K562 (cell line): ENCODE measurements around the gene MIR17HG. TPM values are rescaled to one million over a fixed set of nuclear protein-coding genes. Genes with fewer than 3 reads are reported as not detected.

ENCODE experiments used
- ATAC-seq: fragments of 200-7000 bp; cut with Tn5 transposase; 3 replicates; pipeline ENCODE4 v1.9.1; 2020; ENCODE audit warnings: moderate library complexity
- BruUV-seq: library from RNA; stranded (reverse); fragments of 400-500 nt; replicated peaks from 2 replicates; lab custom pipeline; 2021; lab: Mats Ljungman, UMichigan
- CTCF ChIA-PET: fragments of 300-600 bp; formaldehyde crosslinking; extraction: SDS; loops from one replicate; lab custom pipeline; 2021; ENCODE audit warnings: low intra/inter-chr PET ratio; lab: Yijun Ruan, JAX
- POLR2A ChIA-PET: fragments of 300-600, 350-650 bp; sonication (Branson Sonifier 250); formaldehyde crosslinking; extraction: SDS; loops from one replicate; lab custom pipeline; 2021; ENCODE audit warnings: antibody characterized with exemption, inconsistent platforms; lab: Yijun Ruan, JAX
- DNase-seq, 4 experiments: peaks; one replicate each; pipeline versions ENCODE4 v3.0.0 to v3.0.0-alpha.2; 2011 to 2018; ENCODE audit warnings: low spot score in 3 of 4, mixed read lengths in 3 of 4; ENCODE audit errors: extremely low read depth in 1 of 4
- FAIRE-seq: peaks from 2 replicates; lab custom pipeline; 2011; peaks lifted over from hg19 to GRCh38; lab: Jason Lieb, UNC
- H2AFZ ChIP-seq: 2 replicates; pipeline ENCODE4 v1.6.0; 2011; ENCODE audit warnings: low read depth, low read length, control low read depth, inconsistent platforms
- H3K27ac ChIP-seq: fragments of 200-600 bp; 3 replicates; pipeline ENCODE4 v1.8.0; 2011; ENCODE audit warnings: low read depth, mild to moderate bottlenecking, control low read depth, inconsistent platforms, low read length, moderate library complexity, mixed read lengths; ENCODE audit errors: extremely low read depth
- H3K27me3 ChIP-seq, 2 experiments: fragments of 300-600 bp in 1 of 2; 2 replicates in 1 of 2; 3 replicates in 1 of 2; pipeline versions ENCODE4 v1.6.0 to v1.8.0; 2011; ENCODE audit warnings: inconsistent platforms in 2 of 2, low read length in 2 of 2, mild to moderate bottlenecking in 1 of 2, mixed read lengths in 1 of 2, moderate library complexity in 1 of 2; ENCODE audit not compliant: control insufficient read depth in 2 of 2, insufficient read depth in 2 of 2
- H3K36me3 ChIP-seq: fragments of 300-600 bp; 3 replicates; pipeline ENCODE4 v1.8.0; 2011; ENCODE audit warnings: mild to moderate bottlenecking, low read length, inconsistent platforms; ENCODE audit not compliant: control insufficient read depth, insufficient read depth
- H3K4me1 ChIP-seq, 2 experiments: fragments of 200-600 bp in 1 of 2; replicated peaks in 1 of 2; 2 replicates in 1 of 2; 3 replicates in 1 of 2; pipeline versions ENCODE4 v1.5.1 to v1.8.0; 2011; ENCODE audit warnings: inconsistent platforms in 2 of 2, low read length in 2 of 2, mild to moderate bottlenecking in 1 of 2, mixed read lengths in 1 of 2, moderate library complexity in 1 of 2; ENCODE audit not compliant: control insufficient read depth in 2 of 2, insufficient read depth in 2 of 2
- H3K4me2 ChIP-seq: 2 replicates; pipeline ENCODE4 v1.6.1; 2011; ENCODE audit warnings: low read length, control low read depth, inconsistent platforms, mixed read lengths; ENCODE audit not compliant: insufficient read depth
- H3K4me3 ChIP-seq: fragments of 200-600 bp; sonication (generic), shearing (Covaris generic); 2 replicates; pipeline ENCODE4 v1.5.1; 2016; ENCODE audit warnings: control low read depth, inconsistent platforms
- H3K79me2 ChIP-seq: fragments of 200-600 bp; 3 replicates; pipeline ENCODE4 v1.8.0; 2011; ENCODE audit warnings: low read length, inconsistent platforms; ENCODE audit not compliant: control insufficient read depth, insufficient read depth
- H3K9ac ChIP-seq, 2 experiments: 2 replicates each; pipeline versions ENCODE4 v1.6.0 to v1.6.1; 2011; ENCODE audit warnings: low read depth in 2 of 2, low read length in 2 of 2, control low read depth in 1 of 2, inconsistent platforms in 1 of 2, mild to moderate bottlenecking in 1 of 2, mixed read lengths in 1 of 2; ENCODE audit not compliant: insufficient read depth in 1 of 2
- H3K9me1 ChIP-seq: one replicate; pipeline ENCODE4 v1.6.0; 2011; ENCODE audit warnings: inconsistent platforms, mild to moderate bottlenecking, low read length, moderate library complexity; ENCODE audit not compliant: control insufficient read depth, insufficient read depth
- H3K9me3 ChIP-seq: replicated peaks from 2 replicates; pipeline ENCODE4 v1.5.1; 2011; ENCODE audit warnings: low read depth, low read length, inconsistent platforms; ENCODE audit not compliant: control insufficient read depth, insufficient read depth
- H4K20me1 ChIP-seq: replicated peaks from 2 replicates; pipeline ENCODE4 v1.6.1; 2011; ENCODE audit warnings: low read length, inconsistent platforms, mixed read lengths; ENCODE audit not compliant: control insufficient read depth, insufficient read depth
- HMBOX1 ChIP-seq: sonication (generic); IDR thresholded peaks from 2 replicates; pipeline ENCODE4 v1.6.1; 2016
- KDM5B ChIP-seq: fragments of 200-600 bp; sonication (generic); IDR thresholded peaks from 2 replicates; pipeline ENCODE4 v1.6.1; 2012; ENCODE audit warnings: low read depth, mild to moderate bottlenecking, moderate library complexity, low read length, control low read depth, inconsistent platforms; ENCODE audit not compliant: insufficient replicate concordance
- MAZ ChIP-seq, 2 experiments: fragments of 450-650 bp in 1 of 2; sonication (generic) in 1 of 2; formaldehyde crosslinking; IDR thresholded peaks in 1 of 2; conservative IDR thresholded peaks in 1 of 2; 2 replicates each; pipeline versions ENCODE4 v1.4.0 to v1.5.0; 2020; ENCODE audit warnings: mild to moderate bottlenecking in 1 of 2, missing genetic modification reagents in 1 of 2
- MTA2 ChIP-seq: fragments of 450-650 bp; IDR thresholded peaks from 2 replicates; pipeline ENCODE4 v1.6.1; 2016; ENCODE audit warnings: low read depth
- OTX1 ChIP-seq: fragments of 450-650 bp; formaldehyde crosslinking; IDR thresholded peaks from 2 replicates; pipeline ENCODE4 v1.4.0; 2022; ENCODE audit warnings: mild to moderate bottlenecking
- RBFOX2 ChIP-seq: fragments of 200-400 bp; formaldehyde crosslinking; IDR thresholded peaks from 2 replicates; pipeline ENCODE4 v1.6.1; 2017; ENCODE audit warnings: low read depth, mild to moderate bottlenecking, low read length, moderate library complexity
- RNF219 ChIP-seq: fragments of 250-450 bp; sonication (Bioruptor Pico); IDR thresholded peaks from 2 replicates; pipeline ENCODE4 v1.5.0; 2022; ENCODE audit warnings: mild to moderate bottlenecking
- ZBTB43 ChIP-seq: sonication (generic); formaldehyde crosslinking; IDR thresholded peaks from 2 replicates; pipeline ENCODE4 v1.8.0; 2023; ENCODE audit warnings: mild to moderate bottlenecking, missing genetic modification reagents
- ZNF197 ChIP-seq: fragments of 200-800 bp; sonication (Bioruptor generic); IDR thresholded peaks from 2 replicates; pipeline ENCODE4 v1.6.1; 2016; ENCODE audit warnings: low read depth, missing genetic modification characterization, missing compliant biosample characterization
- ZNF507 ChIP-seq: conservative IDR thresholded peaks from 2 replicates; pipeline ENCODE4 v1.6.1; 2017; ENCODE audit warnings: missing genetic modification characterization, missing compliant biosample characterization
- ZNF707 ChIP-seq: fragments of 250-450 bp; sonication (Bioruptor Pico); conservative IDR thresholded peaks from 2 replicates; pipeline ENCODE4 v1.8.0; 2022; ENCODE audit warnings: inconsistent platforms, mild to moderate bottlenecking, moderate library complexity
- ZNF77 ChIP-seq: fragments of 250-450 bp; sonication (Bioruptor Pico); IDR thresholded peaks from 2 replicates; pipeline ENCODE4 v1.5.0; 2020
- WGBS: fragments of 100-300 bp; shearing (Covaris generic); methylation state at CpG from one replicate; pipeline ENCODE4 v1.1.6; 2016; ENCODE audit warnings: low coverage, mixed read lengths; ENCODE audit not compliant: insufficient coverage; ENCODE audit errors: missing lambda C conversion rate; 5-methylcytosine and 5-hydroxymethylcytosine counted together
- in situ Hi-C: fragments of 300-500 bp; cut with MboI; formaldehyde crosslinking; loops from 4 replicates; pipeline ENCODE4 v1.15.0; 2018; ENCODE audit warnings: inconsistent platforms, mixed read lengths
- intact Hi-C: fragments of 100-400 bp; cut with micrococcal nuclease; formaldehyde crosslinking; loops from 2 replicates; pipeline ENCODE4 v1.14.2; 2022
- polyA plus RNA-seq, 8 experiments: library from polyadenylated mRNA; depleted of rRNA in 4 of 8; stranded (reverse) in 5 of 8; unstranded in 3 of 8; fragments of >200 nt; fragmentation: Nextera tagmentation in 2 of 8; fragmentation: Illumina TruSeq in 1 of 8; extraction: Ambion mirVana in 2 of 8; extraction: Trizol in 1 of 8; gene quantifications; 2 replicates each; pipeline versions ENCODE4 v1.2.1 to v1.2.3, GENCODE V29; 2011 to 2014; ENCODE audit warnings: inconsistent platforms in 1 of 8, missing spikeins in 1 of 8
- total RNA-seq, 7 experiments: library from RNA; depleted of rRNA in 6 of 7; stranded (reverse); fragments of >200 nt in 6 of 7; fragmentation: Illumina TruSeq in 2 of 7; extraction: Trizol in 2 of 7; gene quantifications; 2 replicates each; pipeline versions ENCODE4 v1.2.1 to v1.2.3, GENCODE V29; 2011 to 2021; ENCODE audit warnings: low replicate concordance in 1 of 7

The MIR17HG gene
- total and polyA plus RNA-seq, 9 of the 15 experiments (the other 6 are each of a cell fraction or from before 2014, with no cell fraction given): 44.2 to 218 (median 77.8) TPM

GRCh38 chr13:91400671-91401070 lies 53.2 kb downstream of the MIR17HG start (continued):
- TF ChIP-seq HMBOX1 (no peak), ZNF707 (CRISPR knock-in tag) (no peak), ZBTB43 (no peak), OTX1 (CRISPR knock-in tag) (no peak), MTA2 (no peak), RBFOX2 (no peak), ZNF197 (CRISPR knock-in tag) (no peak), ZNF77 (CRISPR knock-in tag) (no peak), KDM5B (no peak)

- POLR2A ChIA-PET: no interaction called here
- no peaks in the 10 kb centered on the region for H3K79me2 ChIP-seq
- no peaks in the 10 kb centered on the region for H3K36me3 ChIP-seq
- 0 out of 4 replicates have a peak, but pooled peaks of 1 of the 2 experiments have one; percentile 13 for TF ChIP-seq MAZ (CRISPR knock-in tag; conservative IDR thresholded peaks at IDR 0.05 in 1 of 2, IDR thresholded peaks at IDR 0.05 in 1 of 2)
- TF ChIP-seq RNF219: no peak
- peak; percentile 26; the same call in 1 of the 2 replicates for TF ChIP-seq ZNF507
- TF ChIP-seq, all 486 proteins: peak for 2
- Histone ChIP-seq H3K9me3 (no peaks in the 10 kb centered on the region), H4K20me1 (no peaks in the 10 kb centered on the region), H3K9ac (no peak overlapping the region), H3K4me3 (no peak overlapping the region), H3K27ac (no peak overlapping the region), H3K4me2 (no peak overlapping the region), H2AFZ (no peak overlapping the region), H3K4me1 (peaks cover 0 to 13% of the 10 kb centered on the region in 2 experiments; a peak in 3 of 5 replicates), H3K27me3 (peaks cover 11 to 17% of the 10 kb centered on the region in 2 experiments), H3K9me1 (no peaks in the 10 kb centered on the region)
- in situ Hi-C loops (no loop called here), intact Hi-C loops (loop anchor here (5.0 kb wide), 1 partner anchor 35 kb away; no protein-coding TSS in a partner anchor)
- ATAC-seq: no peak
- 0% methylated on average over 2 of the region's 2 CpGs for WGBS
- no TSS peak for BruUV-seq
- FAIRE-seq: no peak
- DNase-seq: no peak
- CTCF ChIA-PET: no interaction called here
Observed at GRCh38 chr13:91401920-91402319, 54.4 kb downstream of the MIR17HG start.
